HepG2 (cell line): Measurements from ENCODE around the gene IP6K1. TPM values are rescaled to one million over a fixed set of nuclear protein-coding genes. Genes with fewer than 3 reads are reported as not detected.

Source experiments
- AGO2 ChIP-seq: fragments of 200-400 bp; formaldehyde crosslinking; optimal IDR thresholded peaks from 2 replicates; pipeline ENCODE3; 2017; ENCODE audit warnings: mild to moderate bottlenecking, low read depth, low read length, moderate library complexity
- CENPX ChIP-seq: sonication (generic); formaldehyde crosslinking; IDR thresholded peaks from 2 replicates; pipeline ENCODE4 v1.9.0; 2021; ENCODE audit warnings: mild to moderate bottlenecking, missing genetic modification reagents, moderate library complexity
- CREM ChIP-seq, 2 experiments: sonication (generic) in 1 of 2; formaldehyde crosslinking in 1 of 2; IDR thresholded peaks; 2 replicates each; pipeline versions ENCODE4 v1.4.0 to v1.6.1; 2016 to 2020; ENCODE audit warnings: antibody characterized with exemption in 1 of 2, mild to moderate bottlenecking in 1 of 2, missing genetic modification reagents in 1 of 2
- HDAC1 ChIP-seq: sonication (generic); formaldehyde crosslinking; IDR thresholded peaks from 2 replicates; pipeline ENCODE4 v1.5.1; 2020; ENCODE audit warnings: mild to moderate bottlenecking, missing genetic modification reagents
- HNRNPK ChIP-seq: fragments of 200-400 bp; formaldehyde crosslinking; IDR thresholded peaks from 2 replicates; pipeline ENCODE4 v1.6.1; 2018; ENCODE audit warnings: low read length, low read depth, moderate library complexity, mild to moderate bottlenecking; ENCODE audit not compliant: poor library complexity, severe bottlenecking
- SPEN ChIP-seq: sonication (generic); formaldehyde crosslinking; IDR thresholded peaks from 2 replicates; pipeline ENCODE4 v1.5.1; 2020; ENCODE audit warnings: low read depth, mild to moderate bottlenecking, missing genetic modification reagents
- ZFX ChIP-seq: sonication (generic); formaldehyde crosslinking; IDR thresholded peaks from 2 replicates; pipeline ENCODE4 v1.4.0; 2020; ENCODE audit warnings: mild to moderate bottlenecking, low read depth, missing genetic modification reagents, moderate library complexity
- ZNF768 ChIP-seq: sonication (generic); formaldehyde crosslinking; IDR thresholded peaks from 2 replicates; pipeline ENCODE4 v1.4.0; 2020; ENCODE audit warnings: missing genetic modification reagents
- polyA plus RNA-seq, 8 experiments: library from polyadenylated mRNA; depleted of rRNA in 3 of 8; stranded (reverse) in 7 of 8; unstranded in 1 of 8; fragments of >200 nt; fragmentation: Illumina TruSeq in 4 of 8; extraction: Trizol in 4 of 8; gene quantifications; 2 replicates each; pipeline versions ENCODE4 v1.2.1 to v1.2.3, GENCODE V29; 2011 to 2016; ENCODE audit warnings: low read depth in 4 of 8, missing spikeins in 1 of 8, mixed read lengths in 1 of 8; ENCODE audit not compliant: insufficient read depth in 1 of 8
- total RNA-seq, 5 experiments: library from RNA; depleted of rRNA; stranded (reverse); fragments of >200 nt; fragmentation: Illumina TruSeq; extraction: Trizol; gene quantifications; 2 replicates each; pipeline ENCODE4 v1.2.3, GENCODE V29; 2016; ENCODE audit warnings: low read depth in 1 of 5
- TF ChIP-seq, protein P1 (sequence below): sonication (generic); formaldehyde crosslinking; IDR thresholded peaks from one replicate; pipeline ENCODE4 v1.5.1; 2020; ENCODE audit warnings: mild to moderate bottlenecking, missing genetic modification reagents; ENCODE audit errors: not compliant biosample characterization
- TF ChIP-seq, protein P2 (sequence below): sonication (generic); formaldehyde crosslinking; IDR thresholded peaks from 2 replicates; pipeline ENCODE4 v1.5.0; 2020; ENCODE audit warnings: mild to moderate bottlenecking, missing genetic modification reagents, borderline replicate concordance
- TF ChIP-seq, protein P3 (sequence below): IDR thresholded peaks from 2 replicates; pipeline ENCODE4 v1.6.1; 2016; ENCODE audit warnings: control low read depth
- TF ChIP-seq, protein P4 (sequence below): sonication (generic); formaldehyde crosslinking; IDR thresholded peaks from 2 replicates; pipeline ENCODE4 v1.8.1; 2023; ENCODE audit warnings: missing genetic modification reagents, mild to moderate bottlenecking, borderline replicate concordance
- TF ChIP-seq, protein P5 (sequence below): sonication (generic); formaldehyde crosslinking; IDR thresholded peaks from 2 replicates; pipeline ENCODE4 v1.5.1; 2020; ENCODE audit warnings: missing genetic modification reagents, mild to moderate bottlenecking, borderline replicate concordance

The IP6K1 gene
- total and polyA plus RNA-seq, 2 of the 13 experiments (the other 11 are each of a cell fraction or from before 2014, with no cell fraction given): 17.7 to 29.7 TPM

DNA sequence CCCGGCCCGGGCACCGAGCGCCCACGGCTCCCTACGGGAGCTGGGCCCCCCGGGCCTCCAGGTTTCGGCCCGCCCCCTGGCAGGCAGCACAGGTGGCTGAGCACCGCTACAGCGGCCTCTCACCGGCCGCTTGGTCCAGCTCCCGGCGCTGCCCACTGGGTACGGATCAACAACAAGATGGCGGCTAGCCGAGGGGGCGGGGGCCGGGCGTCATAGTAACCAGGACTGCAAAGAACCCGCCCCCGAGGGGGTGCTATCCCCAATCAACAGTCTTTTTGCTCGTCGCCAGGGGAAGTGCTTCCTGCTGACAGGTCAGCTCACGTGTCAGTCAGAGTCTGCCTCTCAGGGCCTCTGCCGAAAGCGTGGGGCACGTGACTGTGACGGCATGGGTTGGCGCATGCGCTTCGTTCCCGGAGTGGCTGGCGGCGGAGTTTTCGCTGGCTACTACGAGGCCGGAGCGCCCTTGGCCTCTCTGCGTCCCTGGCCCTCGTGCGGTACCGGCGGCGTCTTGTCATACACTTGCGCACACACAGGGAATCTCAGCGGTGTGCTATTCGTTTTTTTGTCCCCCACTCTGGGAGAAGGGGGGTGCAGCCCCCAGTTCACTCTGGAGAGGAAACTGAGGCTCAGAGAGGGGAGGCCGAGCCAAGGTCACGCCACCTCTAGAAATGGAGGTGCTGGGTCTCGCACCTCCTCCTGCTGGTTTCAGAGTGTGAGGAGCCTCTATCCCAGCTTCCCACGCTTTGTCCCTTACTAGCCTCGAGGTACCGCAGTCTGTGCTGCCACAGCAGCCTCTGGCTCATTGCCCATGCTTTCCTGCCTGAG is at the start of gene IP6K1 (continued):
- TF ChIP-seq, protein P1, sequence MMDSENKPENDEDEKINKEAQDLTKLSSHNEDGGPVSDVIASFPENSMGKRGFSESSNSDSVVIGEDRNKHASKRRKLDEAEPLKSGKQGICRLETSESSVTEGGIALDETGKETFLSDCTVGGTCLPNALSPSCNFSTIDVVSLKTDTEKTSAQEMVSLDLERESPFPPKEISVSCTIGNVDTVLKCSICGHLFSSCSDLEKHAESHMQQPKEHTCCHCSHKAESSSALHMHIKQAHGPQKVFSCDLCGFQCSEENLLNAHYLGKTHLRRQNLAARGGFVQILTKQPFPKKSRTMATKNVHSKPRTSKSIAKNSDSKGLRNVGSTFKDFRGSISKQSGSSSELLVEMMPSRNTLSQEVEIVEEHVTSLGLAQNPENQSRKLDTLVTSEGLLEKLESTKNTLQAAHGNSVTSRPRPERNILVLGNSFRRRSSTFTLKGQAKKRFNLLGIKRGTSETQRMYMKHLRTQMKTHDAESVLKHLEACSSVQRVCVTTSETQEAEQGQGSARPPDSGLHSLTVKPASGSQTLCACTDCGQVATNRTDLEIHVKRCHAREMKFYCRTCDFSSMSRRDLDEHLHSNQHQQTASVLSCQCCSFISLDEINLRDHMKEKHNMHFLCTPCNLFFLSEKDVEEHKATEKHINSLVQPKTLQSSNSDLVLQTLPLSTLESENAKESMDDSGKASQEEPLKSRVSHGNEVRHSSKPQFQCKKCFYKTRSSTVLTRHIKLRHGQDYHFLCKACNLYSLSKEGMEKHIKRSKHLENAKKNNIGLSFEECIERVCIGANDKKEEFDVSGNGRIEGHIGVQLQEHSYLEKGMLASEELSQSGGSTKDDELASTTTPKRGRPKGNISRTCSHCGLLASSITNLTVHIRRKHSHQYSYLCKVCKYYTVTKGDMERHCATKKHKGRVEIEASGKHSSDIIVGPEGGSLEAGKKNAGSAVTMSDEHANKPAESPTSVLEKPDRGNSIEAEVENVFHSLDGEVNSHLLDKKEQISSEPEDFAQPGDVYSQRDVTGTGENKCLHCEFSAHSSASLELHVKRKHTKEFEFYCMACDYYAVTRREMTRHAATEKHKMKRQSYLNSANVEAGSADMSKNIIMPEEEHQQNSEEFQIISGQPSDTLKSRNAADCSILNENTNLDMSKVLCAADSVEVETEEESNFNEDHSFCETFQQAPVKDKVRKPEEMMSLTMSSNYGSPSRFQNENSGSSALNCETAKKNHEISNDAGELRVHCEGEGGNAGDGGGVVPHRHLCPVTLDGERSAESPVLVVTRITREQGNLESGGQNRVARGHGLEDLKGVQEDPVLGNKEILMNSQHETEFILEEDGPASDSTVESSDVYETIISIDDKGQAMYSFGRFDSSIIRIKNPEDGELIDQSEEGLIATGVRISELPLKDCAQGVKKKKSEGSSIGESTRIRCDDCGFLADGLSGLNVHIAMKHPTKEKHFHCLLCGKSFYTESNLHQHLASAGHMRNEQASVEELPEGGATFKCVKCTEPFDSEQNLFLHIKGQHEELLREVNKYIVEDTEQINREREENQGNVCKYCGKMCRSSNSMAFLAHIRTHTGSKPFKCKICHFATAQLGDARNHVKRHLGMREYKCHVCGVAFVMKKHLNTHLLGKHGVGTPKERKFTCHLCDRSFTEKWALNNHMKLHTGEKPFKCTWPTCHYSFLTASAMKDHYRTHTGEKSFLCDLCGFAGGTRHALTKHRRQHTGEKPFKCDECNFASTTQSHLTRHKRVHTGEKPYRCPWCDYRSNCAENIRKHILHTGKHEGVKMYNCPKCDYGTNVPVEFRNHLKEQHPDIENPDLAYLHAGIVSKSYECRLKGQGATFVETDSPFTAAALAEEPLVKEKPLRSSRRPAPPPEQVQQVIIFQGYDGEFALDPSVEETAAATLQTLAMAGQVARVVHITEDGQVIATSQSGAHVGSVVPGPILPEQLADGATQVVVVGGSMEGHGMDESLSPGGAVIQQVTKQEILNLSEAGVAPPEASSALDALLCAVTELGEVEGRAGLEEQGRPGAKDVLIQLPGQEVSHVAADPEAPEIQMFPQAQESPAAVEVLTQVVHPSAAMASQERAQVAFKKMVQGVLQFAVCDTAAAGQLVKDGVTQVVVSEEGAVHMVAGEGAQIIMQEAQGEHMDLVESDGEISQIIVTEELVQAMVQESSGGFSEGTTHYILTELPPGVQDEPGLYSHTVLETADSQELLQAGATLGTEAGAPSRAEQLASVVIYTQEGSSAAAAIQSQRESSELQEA (CRISPR knock-in tag): no peak
- peak; percentile 55 for TF ChIP-seq HNRNPK
- TF ChIP-seq CENPX (CRISPR knock-in tag): no peak
- TF ChIP-seq, protein P2, sequence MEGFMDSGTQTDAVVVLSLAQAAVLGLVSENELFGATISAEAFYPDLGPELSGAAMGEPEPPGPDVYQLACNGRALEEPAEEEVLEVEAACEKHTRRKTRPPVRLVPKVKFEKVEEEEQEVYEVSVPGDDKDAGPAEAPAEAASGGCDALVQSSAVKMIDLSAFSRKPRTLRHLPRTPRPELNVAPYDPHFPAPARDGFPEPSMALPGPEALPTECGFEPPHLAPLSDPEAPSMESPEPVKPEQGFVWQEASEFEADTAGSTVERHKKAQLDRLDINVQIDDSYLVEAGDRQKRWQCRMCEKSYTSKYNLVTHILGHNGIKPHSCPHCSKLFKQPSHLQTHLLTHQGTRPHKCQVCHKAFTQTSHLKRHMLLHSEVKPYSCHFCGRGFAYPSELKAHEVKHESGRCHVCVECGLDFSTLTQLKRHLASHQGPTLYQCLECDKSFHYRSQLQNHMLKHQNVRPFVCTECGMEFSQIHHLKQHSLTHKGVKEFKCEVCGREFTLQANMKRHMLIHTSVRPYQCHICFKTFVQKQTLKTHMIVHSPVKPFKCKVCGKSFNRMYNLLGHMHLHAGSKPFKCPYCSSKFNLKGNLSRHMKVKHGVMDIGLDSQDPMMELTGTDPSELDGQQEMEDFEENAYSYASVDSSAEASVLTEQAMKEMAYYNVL (CRISPR knock-in tag): no peak; the same call in 1 of the 2 replicates
- TF ChIP-seq, protein P3, sequence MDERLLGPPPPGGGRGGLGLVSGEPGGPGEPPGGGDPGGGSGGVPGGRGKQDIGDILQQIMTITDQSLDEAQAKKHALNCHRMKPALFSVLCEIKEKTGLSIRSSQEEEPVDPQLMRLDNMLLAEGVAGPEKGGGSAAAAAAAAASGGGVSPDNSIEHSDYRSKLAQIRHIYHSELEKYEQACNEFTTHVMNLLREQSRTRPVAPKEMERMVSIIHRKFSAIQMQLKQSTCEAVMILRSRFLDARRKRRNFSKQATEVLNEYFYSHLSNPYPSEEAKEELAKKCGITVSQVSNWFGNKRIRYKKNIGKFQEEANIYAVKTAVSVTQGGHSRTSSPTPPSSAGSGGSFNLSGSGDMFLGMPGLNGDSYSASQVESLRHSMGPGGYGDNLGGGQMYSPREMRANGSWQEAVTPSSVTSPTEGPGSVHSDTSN: peak; percentile 99
- no peak for TF ChIP-seq ZNF768 (CRISPR knock-in tag)
- TF ChIP-seq HDAC1: peak; percentile 64
- peak; percentile 82 for TF ChIP-seq CREM (IDR thresholded peaks at IDR 0.05)
- no peak for TF ChIP-seq CREM (CRISPR knock-in tag; IDR thresholded peaks at IDR 0.05)
- TF ChIP-seq, protein P4, sequence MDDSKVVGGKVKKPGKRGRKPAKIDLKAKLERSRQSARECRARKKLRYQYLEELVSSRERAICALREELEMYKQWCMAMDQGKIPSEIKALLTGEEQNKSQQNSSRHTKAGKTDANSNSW: peak; percentile 19; the same call in 1 of the 2 replicates
- peak; percentile 92 for TF ChIP-seq ZFX (CRISPR knock-in tag)
- TF ChIP-seq, protein P5, sequence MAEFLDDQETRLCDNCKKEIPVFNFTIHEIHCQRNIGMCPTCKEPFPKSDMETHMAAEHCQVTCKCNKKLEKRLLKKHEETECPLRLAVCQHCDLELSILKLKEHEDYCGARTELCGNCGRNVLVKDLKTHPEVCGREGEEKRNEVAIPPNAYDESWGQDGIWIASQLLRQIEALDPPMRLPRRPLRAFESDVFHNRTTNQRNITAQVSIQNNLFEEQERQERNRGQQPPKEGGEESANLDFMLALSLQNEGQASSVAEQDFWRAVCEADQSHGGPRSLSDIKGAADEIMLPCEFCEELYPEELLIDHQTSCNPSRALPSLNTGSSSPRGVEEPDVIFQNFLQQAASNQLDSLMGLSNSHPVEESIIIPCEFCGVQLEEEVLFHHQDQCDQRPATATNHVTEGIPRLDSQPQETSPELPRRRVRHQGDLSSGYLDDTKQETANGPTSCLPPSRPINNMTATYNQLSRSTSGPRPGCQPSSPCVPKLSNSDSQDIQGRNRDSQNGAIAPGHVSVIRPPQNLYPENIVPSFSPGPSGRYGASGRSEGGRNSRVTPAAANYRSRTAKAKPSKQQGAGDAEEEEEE: no peak
- peak; percentile 70 for TF ChIP-seq AGO2
- TF ChIP-seq SPEN (CRISPR knock-in tag): peak; percentile 67
